Stimulated activated CD4-positive, alpha-beta T cell treated with anti-CD3 and anti-CD28 coated beads, Interleukin-2, amount 100 ng/mL, for 4 hours (primary cell): ENCODE data around the gene SGMS1.
"Not testable (repeated sequence)": the region's sequence is repeated elsewhere in the genome, so short reads cannot be mapped to it uniquely, and the experiment has no call there.

ENCODE experiments used
- DNase-seq: peaks from one replicate; pipeline ENCODE4 v3.0.0-alpha.2; 2020; ENCODE audit warnings: low read depth

Gene SGMS1

GRCh38 chr10:50373821-50374501, 249.8 kb downstream of the SGMS1 start:
- no peak for DNase-seq

DNA sequence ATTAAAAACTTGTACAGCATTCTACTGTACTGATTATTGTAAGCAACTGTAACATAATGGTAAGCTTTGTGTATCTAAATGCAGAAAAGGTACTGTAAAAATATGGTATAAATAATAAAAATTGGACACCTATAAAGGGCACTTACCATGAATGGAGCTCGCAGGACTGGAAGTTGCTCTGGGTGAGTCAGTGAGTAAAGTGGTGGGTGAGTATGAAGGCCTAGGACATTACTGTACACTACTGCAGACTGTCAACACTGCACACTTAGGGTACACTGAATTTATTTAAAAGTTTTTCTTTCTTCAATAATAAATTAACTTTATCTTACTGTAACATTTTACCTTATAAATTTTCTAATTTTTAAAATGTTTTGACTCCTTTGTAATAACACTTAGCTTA, 253.8 kb downstream of the SGMS1 start:
- DNase-seq = no peak

- DNase-seq = no peak
These were observed 256.0 kb downstream of the SGMS1 start for GRCh38 chr10:50367732-50368131.

DNA sequence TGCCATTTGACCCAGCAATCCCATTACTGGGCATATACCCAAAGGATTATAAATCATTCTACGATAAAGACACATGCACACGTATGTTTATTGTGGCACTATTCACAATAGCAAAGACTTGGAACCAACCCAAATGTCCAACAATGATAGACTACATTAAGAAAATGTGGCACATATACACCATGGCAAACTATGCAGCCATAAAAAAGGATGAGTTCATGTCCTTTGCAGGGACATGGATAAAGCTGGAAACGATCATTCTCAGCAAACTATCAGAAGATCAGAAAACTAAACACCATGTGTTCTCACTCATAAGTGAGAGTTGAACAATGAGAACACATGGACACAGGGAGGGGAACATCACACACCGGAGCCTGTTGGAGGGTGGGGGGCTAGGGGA, 257.3 kb downstream of the SGMS1 start:
- not testable (repeated sequence) for DNase-seq

DNA sequence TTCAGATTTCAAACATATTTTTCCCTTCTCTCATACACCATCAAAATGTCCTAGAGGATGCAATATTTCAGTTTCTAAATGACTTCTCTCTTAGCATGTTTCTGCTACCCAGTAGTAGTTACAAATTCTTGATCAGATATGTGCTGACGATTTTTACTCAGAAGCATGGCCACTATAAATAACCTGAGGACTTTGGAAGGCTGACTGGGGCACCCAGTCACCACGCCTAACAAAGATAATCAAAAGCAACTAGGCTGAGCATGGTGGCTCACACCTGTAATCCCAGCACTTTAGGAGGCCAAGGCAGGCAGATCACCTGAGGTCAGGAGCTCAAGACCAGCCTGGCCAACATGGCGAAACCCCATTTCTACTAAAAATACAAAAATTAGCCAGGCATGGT, 259.0 kb downstream of the SGMS1 start:
- DNase-seq = not testable (repeated sequence)

GRCh38 chr10:50362547-50363125, 261.1 kb downstream of the SGMS1 start:
- DNase-seq = no peak

DNA sequence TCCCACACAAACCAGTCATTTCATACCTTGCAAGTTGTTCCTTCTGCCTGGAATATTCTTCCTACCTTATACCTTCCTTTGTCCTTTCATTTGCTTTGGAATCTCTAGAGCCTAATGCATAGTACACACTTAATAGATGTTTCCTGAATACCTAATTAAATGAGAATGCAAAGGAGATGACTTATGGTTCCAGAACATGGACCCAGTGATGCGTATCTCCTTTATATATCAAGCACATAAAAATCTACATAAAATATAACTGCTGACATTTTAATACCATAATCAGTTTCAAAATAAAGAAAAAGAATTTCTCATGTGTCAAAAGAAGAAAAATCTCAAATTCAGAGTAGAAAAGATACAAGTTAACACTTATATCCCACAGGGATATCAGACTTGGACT, 261.8 kb downstream of the SGMS1 start:
- no peak for DNase-seq

DNA sequence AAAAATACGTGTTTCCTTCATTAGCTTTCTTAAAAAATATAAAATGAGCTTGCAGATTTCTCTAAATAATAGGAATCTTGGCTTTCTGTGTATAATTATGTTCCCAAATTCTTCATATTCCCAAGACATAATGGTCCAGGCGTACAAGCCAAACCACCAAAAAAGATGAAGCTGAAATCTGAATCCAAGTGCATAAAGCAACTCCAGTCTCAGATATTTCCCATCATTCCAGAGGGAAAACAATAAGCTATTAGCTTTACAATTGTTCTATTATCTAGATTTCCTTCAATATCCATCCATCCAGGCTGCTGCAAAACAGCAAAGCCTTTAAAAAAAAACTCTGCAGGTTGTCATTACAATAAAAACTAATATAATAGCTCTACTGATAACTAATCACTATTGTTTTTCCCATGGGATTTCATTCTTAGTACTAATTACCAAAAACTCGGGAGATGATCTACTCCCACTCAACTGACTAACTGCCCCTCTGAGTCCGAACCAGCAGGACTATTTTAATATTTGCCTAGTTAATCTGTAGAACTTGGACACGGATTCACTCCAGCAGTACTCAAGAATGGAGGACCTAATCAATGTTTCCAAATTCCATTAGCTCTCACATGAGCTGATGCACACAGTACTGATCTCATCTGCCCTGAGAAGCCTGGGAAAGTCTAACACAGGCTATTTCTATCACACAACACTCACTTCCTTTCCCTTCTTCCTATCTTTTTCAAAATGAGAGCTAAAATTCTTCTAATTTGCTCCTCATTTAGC, 263.5 kb downstream of the SGMS1 start:
- no peak for DNase-seq

DNA sequence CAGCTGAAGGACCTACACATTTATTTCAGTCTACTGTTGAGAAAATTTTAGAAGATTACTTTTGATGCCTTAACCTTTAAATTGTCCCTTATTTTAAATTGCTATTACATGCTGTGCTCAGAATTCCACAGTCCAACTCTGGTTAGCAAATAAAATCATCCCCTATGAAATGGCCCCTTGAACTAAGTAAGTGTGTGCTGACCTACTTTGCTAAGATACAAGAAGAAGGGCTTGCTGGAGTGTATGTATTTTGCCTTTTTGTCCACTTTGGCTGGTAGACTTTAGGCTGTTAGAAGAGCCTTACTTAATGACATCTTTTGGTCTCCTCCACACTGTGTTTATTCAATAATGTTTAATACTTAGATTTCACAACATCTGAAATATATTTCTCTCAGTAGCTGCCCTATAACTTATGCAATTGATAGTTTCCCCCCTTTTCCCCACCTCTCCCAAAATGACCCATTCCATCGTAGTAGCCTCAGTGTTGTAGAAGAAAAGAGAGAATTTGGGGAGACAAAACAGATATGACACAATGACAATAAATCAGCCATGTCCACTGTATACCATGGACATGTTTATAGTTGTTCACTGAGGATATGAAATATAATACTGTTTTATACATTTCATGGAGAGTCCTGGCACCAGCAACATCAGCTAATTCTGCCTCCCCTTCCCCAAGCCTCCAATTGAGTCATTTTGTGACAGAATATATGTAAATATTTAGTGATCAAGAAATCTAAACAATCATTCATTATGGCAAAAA, 264.6 kb downstream of the SGMS1 start:
- DNase-seq = no peak

- no peak for DNase-seq
These were observed 265.3 kb downstream of the SGMS1 start for GRCh38 chr10:50358411-50358810.

- DNase-seq = not testable (repeated sequence)
These were observed 267.3 kb downstream of the SGMS1 start for GRCh38 chr10:50356481-50356832.

GRCh38 chr10:50355693-50356480, 267.9 kb downstream of the SGMS1 start:
- not testable (repeated sequence) for DNase-seq

GRCh38 chr10:50351483-50352146, 272.1 kb downstream of the SGMS1 start:
- no peak for DNase-seq

DNA sequence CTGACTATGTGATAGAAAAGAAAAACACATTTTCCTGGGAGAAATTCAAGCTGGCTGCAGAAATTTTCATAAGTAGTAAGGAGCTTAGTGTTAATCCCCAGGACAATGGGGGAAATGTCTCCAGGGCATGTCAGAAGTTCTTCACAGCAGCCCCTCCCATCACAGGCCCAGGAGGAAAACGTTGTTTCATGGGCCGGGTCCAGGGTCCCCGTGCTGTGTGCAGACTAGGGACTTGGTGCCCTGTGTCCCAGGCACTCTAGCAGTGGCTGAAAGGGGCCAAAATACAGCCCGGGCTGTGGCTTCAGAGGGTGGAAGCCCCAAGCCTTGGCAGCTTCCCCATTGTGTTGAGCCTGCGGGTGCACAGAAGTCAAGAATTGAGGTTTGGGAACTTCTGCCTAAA, 273.4 kb downstream of the SGMS1 start:
- no peak for DNase-seq

DNA sequence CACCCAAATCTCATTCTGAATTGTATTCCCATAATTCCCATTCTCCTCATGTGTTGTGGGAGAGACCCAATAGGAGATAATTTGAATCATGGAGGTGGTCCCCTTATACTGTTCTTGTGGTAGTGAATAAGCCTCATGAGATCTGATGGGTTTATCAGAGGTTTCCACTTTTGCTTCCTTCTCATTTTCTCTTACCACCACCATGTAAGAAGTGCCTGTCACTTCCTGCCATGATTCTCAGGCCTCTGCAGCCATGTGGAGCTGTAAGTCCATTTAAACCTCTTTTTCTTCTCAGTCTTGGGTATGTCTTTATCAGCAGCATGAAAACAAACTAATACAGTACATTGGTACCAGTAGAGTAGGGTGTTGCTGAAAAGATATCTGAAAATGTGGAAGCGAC, 274.2 kb downstream of the SGMS1 start:
- no peak for DNase-seq

DNA sequence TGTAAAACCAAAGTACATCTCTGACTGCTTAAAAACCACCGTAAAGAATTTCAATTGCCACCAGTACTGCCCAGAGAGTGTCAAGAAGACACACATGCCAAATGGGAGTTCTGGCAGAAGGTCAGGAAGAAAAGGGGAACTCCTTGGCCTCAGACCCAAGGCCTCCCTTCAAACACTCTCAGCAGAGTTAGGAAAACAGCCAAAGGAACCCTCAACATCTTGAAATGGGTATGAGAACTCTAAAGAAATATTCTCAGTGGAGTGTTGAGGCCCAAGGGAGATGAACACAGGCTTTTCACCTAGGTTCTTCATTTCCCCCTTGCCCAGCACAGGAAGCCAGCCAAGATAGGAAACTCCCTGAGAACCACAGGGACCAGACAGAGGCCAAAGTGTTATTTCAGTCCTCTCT, 276.4 kb downstream of the SGMS1 start:
- no peak for DNase-seq

DNA sequence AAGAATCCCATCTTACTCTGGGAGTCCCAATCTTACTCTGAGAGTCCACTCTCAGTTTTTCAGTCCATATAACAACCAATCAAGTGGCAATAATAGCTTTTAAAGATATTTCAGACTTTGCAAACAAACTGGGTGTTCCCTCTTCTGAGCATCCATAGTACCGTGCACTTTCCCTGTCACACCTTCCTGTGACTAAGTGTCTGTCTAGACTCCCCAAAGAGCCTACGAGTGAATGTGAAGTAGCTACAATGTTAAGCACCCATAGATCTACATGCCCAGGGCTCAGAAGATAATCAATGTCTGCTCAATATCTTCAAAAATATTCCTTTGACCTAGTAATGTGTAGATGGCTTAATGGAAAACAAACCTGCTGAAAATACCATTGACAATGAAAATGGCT, 276.8 kb downstream of the SGMS1 start:
- no peak for DNase-seq

DNA sequence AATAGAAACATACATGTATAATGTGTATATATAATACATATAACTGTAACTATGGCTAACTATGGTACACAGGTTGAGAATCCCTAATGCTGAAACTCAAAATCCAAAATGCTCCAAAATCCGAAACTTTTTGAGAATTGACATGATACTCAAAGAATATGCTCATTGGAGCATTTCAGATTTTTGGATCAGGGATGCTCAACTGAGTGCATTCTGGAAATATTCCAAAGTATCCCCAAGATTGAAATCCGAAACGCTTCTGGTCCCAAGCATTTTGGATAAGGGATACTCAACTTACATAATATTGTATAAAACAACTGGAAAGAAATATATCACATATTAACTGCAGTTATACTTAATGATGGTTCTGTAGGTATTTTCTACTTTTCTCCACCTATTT, 278.2 kb downstream of the SGMS1 start:
- no peak for DNase-seq

GRCh38 chr10:50343702-50344331, 279.9 kb downstream of the SGMS1 start:
- DNase-seq = no peak

- no peak for DNase-seq
These were observed 281.8 kb downstream of the SGMS1 start for GRCh38 chr10:50341987-50342386.

GRCh38 chr10:50336140-50336539, 287.6 kb downstream of the SGMS1 start:
- DNase-seq = no peak
